HG02884 (cell line): Measurements from ENCODE around the gene IMMT.

ENCODE experiments used
- ATAC-seq: cut with Tn5 transposase; IDR thresholded peaks from one replicate; pipeline ENCODE4 v1.9.1; 2021; ENCODE audit warnings: mild to moderate bottlenecking, moderate library complexity; ENCODE audit not compliant: unreplicated experiment

The IMMT gene

DNA sequence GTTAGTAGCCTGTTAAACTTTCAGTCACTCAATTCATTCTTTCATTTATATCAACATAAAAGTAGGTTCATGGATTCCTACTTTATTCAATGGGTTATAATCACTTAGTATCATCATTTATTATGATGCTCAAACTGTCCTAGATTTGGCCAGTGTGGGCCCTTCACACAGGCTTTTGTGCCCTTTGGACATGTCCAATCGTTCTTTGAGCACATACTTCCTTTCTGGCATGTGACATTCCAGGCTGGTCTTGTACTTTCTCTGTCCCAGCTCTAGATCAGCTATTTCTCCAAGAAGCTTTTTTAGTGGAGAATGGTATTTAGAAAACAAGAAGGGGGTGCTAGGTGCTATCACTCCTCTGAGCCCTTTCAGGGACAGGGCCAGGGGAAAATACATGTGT, 101.0 kb downstream of the IMMT start:
- no peak for ATAC-seq
